OCI-LY3 (cell line): ENCODE data around the gene GSTA1.
"Not testable (repeated sequence)": the region's sequence is repeated elsewhere in the genome, so short reads cannot be mapped to it uniquely, and the experiment has no call there.

ENCODE experiments used
- H2AFZ ChIP-seq: fragments of 200-600, 300-600 bp; shearing (Covaris generic); 2 replicates; pipeline ENCODE4 v1.6.0; 2014; ENCODE audit warnings: antibody characterized with exemption, low read depth, low read length
- H3K27ac ChIP-seq: fragments of 200-600, 300-600 bp; sonication (generic); 2 replicates; pipeline ENCODE4 v1.5.1; 2014; ENCODE audit warnings: mild to moderate bottlenecking, low read length, moderate library complexity, mixed read lengths
- H3K27me3 ChIP-seq: fragments of 200-600, 300-600 bp; sonication (generic); 2 replicates; pipeline ENCODE4 v1.6.1; 2014; ENCODE audit warnings: low read depth, low read length, mixed read lengths
- H3K36me3 ChIP-seq: fragments of 200-600, 300-600 bp; sonication (generic); replicated peaks from 2 replicates; pipeline ENCODE3; 2014; ENCODE audit warnings: low read depth, low read length, mixed read lengths
- H3K4me1 ChIP-seq: fragments of 300-600, 200-600 bp; sonication (generic); 2 replicates; pipeline ENCODE4 v1.6.1; 2014; ENCODE audit warnings: low read length, mixed read lengths
- H3K4me2 ChIP-seq: fragments of 200-600, 300-600 bp; sonication (generic); 2 replicates; pipeline ENCODE4 v1.6.1; 2014; ENCODE audit warnings: low read length, mixed read lengths
- H3K4me3 ChIP-seq: fragments of 300-600, 200-600 bp; sonication (generic); 2 replicates; pipeline ENCODE4 v1.5.1; 2014; ENCODE audit warnings: antibody characterized with exemption, mild to moderate bottlenecking, low read length, moderate library complexity
- H3K79me2 ChIP-seq: fragments of 300-600, 200-600 bp; shearing (Covaris generic); 2 replicates; pipeline ENCODE4 v1.6.1; 2014; ENCODE audit warnings: mild to moderate bottlenecking, low read length, mixed read lengths
- H3K9ac ChIP-seq: fragments of 300-600, 200-600 bp; shearing (Covaris generic); 2 replicates; pipeline ENCODE4 v1.6.0; 2014; ENCODE audit warnings: mild to moderate bottlenecking, low read length, moderate library complexity
- H3K9me3 ChIP-seq: fragments of 200-600, 300-600 bp; shearing (Covaris generic); 2 replicates; pipeline ENCODE4 v1.6.1; 2014; ENCODE audit warnings: low read length, mixed read lengths; ENCODE audit not compliant: insufficient read depth
- H4K20me1 ChIP-seq: fragments of 200-600, 300-600 bp; sonication (generic); 2 replicates; pipeline ENCODE4 v1.6.1; 2016; ENCODE audit warnings: low read length, mixed read lengths; ENCODE audit not compliant: insufficient read depth
- EZH2phosphoT487 ChIP-seq: fragments of 200-600 bp; shearing (Covaris generic); IDR thresholded peaks from 2 replicates; pipeline ENCODE4 v1.6.1; 2018; ENCODE audit warnings: antibody characterized with exemption, mixed run types, low read depth
- TF ChIP-seq, protein P1 (sequence below): fragments of 200-600, 300-600 bp; sonication (generic); IDR thresholded peaks from 2 replicates; pipeline ENCODE4 v1.5.1; 2014; ENCODE audit warnings: antibody characterized with exemption, low read length, low read depth

GSTA1 gene

DNA sequence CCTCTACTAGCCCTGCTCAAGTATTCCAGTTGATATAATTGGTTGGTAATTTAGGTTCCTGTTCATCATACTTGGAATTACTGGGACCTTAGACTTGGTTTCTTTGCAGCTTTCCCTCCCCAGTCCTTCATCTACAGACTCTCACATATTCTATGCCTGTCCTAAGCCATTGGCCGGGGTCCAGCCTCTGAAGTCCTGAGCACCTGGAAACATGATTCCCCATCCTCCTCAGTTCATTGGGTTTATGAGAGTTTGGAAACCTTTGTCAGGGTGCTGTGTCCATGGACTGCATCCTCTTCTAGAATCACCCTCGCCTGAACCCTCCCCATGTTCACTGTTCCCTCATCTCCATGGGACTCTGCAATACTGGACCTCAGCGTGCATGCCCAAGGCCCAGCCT, 49.2 kb downstream of the GSTA1 start:
- H3K9ac ChIP-seq = no peak overlapping the region
- H3K27ac ChIP-seq = no peak overlapping the region

GRCh38 chr6:52753137-52753536, 50.5 kb downstream of the GSTA1 start:
- not testable (repeated sequence) for H3K9ac ChIP-seq, H3K27ac ChIP-seq, H3K4me3 ChIP-seq, H3K36me3 ChIP-seq, H4K20me1 ChIP-seq, H3K79me2 ChIP-seq, H2AFZ ChIP-seq, H3K4me1 ChIP-seq, H3K9me3 ChIP-seq, H3K27me3 ChIP-seq, H3K4me2 ChIP-seq

More for the DNA sequence above, 49.2 kb downstream of the GSTA1 start:
- no peak overlapping the region for H2AFZ ChIP-seq
- no peak overlapping the region for H3K4me2 ChIP-seq
- no peaks in the 10 kb centered on the region for H3K4me1 ChIP-seq
- no peaks in the 10 kb centered on the region for H4K20me1 ChIP-seq
- peaks cover 5% of the 10 kb centered on the region; the same call in 1 of the 2 replicates for H3K9me3 ChIP-seq
- H3K27me3 ChIP-seq = no peaks in the 10 kb centered on the region
- H3K79me2 ChIP-seq = no peaks in the 10 kb centered on the region
- no peak overlapping the region for H3K4me3 ChIP-seq
- H3K36me3 ChIP-seq = no peaks in the 10 kb centered on the region
- TF ChIP-seq, protein P1, sequence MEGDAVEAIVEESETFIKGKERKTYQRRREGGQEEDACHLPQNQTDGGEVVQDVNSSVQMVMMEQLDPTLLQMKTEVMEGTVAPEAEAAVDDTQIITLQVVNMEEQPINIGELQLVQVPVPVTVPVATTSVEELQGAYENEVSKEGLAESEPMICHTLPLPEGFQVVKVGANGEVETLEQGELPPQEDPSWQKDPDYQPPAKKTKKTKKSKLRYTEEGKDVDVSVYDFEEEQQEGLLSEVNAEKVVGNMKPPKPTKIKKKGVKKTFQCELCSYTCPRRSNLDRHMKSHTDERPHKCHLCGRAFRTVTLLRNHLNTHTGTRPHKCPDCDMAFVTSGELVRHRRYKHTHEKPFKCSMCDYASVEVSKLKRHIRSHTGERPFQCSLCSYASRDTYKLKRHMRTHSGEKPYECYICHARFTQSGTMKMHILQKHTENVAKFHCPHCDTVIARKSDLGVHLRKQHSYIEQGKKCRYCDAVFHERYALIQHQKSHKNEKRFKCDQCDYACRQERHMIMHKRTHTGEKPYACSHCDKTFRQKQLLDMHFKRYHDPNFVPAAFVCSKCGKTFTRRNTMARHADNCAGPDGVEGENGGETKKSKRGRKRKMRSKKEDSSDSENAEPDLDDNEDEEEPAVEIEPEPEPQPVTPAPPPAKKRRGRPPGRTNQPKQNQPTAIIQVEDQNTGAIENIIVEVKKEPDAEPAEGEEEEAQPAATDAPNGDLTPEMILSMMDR = no peak
- no peak for TF ChIP-seq EZH2phosphoT487

- H3K27ac ChIP-seq = no peak overlapping the region
- no peaks in the 10 kb centered on the region for H3K36me3 ChIP-seq
- H3K4me1 ChIP-seq = no peaks in the 10 kb centered on the region
- no peaks in the 10 kb centered on the region for H3K79me2 ChIP-seq
- TF ChIP-seq EZH2phosphoT487 = no peak
- TF ChIP-seq, protein P1 = no peak
- no peaks in the 10 kb centered on the region for H4K20me1 ChIP-seq
- H3K9ac ChIP-seq = no peak overlapping the region
- no peak overlapping the region for H2AFZ ChIP-seq
- H3K4me3 ChIP-seq = no peak overlapping the region
- H3K4me2 ChIP-seq = no peak overlapping the region
- peaks cover 5% of the 10 kb centered on the region; the same call in 1 of the 2 replicates for H3K9me3 ChIP-seq
- no peaks in the 10 kb centered on the region for H3K27me3 ChIP-seq
Measured at GRCh38 chr6:52752310-52752709, 51.3 kb downstream of the GSTA1 start.

GRCh38 chr6:52749556-52750152, 54.0 kb downstream of the GSTA1 start:
- TF ChIP-seq EZH2phosphoT487 = no peak
- Histone ChIP-seq H3K9ac (no peak overlapping the region), H3K27me3 (no peaks in the 10 kb centered on the region), H3K27ac (no peak overlapping the region), H3K79me2 (no peaks in the 10 kb centered on the region), H3K4me2 (no peak overlapping the region), H3K4me3 (no peak overlapping the region), H3K36me3 (no peaks in the 10 kb centered on the region), H4K20me1 (no peaks in the 10 kb centered on the region), H3K4me1 (no peaks in the 10 kb centered on the region), H3K9me3 (peaks cover 5% of the 10 kb centered on the region; the same call in 1 of the 2 replicates), H2AFZ (no peak overlapping the region)

DNA sequence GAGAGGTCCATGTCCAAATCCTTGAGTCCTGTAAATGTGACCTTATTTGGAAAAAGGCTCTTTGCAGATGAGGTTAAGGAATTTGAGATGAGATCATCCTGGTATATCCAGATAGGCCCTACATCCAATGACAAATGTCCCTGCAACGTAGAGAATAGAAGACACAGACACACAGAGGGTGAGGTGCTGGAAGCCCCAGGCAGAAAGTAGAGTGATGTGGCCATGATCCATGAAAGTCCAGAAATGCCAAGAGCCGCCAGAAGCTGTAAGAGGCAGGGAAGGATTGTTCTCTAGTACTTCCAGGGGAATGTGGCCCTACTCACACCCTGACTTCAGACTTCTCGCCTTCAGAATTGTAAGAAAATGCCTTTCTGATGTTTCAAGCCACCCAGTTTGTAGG, 56.3 kb downstream of the GSTA1 start:
- H2AFZ ChIP-seq, H3K4me3 ChIP-seq, H3K4me1 ChIP-seq, H3K4me2 ChIP-seq, H3K27ac ChIP-seq, H3K79me2 ChIP-seq, H3K36me3 ChIP-seq, H3K9ac ChIP-seq, H3K27me3 ChIP-seq, H3K9me3 ChIP-seq, H4K20me1 ChIP-seq: not testable (repeated sequence)
